OCI-LY1 (cell line): Measurements from ENCODE around the gene MERTK.

ENCODE experiments used
- EZH2 ChIP-seq: fragments of 200-600 bp; sonication (generic), shearing (Covaris generic); IDR thresholded peaks from 2 replicates; pipeline ENCODE4 v1.8.0; 2017; ENCODE audit warnings: borderline replicate concordance, mixed run types, mild to moderate bottlenecking, antibody characterized with exemption, low read length, moderate library complexity, mixed read lengths
- TF ChIP-seq, protein P1 (sequence below): fragments of 200-600 bp; sonication (generic), shearing (Covaris generic); IDR thresholded peaks from 2 replicates; pipeline ENCODE4 v1.5.1; 2017; ENCODE audit warnings: mild to moderate bottlenecking, antibody characterized with exemption, low read length, moderate library complexity, mixed read lengths

DNA sequence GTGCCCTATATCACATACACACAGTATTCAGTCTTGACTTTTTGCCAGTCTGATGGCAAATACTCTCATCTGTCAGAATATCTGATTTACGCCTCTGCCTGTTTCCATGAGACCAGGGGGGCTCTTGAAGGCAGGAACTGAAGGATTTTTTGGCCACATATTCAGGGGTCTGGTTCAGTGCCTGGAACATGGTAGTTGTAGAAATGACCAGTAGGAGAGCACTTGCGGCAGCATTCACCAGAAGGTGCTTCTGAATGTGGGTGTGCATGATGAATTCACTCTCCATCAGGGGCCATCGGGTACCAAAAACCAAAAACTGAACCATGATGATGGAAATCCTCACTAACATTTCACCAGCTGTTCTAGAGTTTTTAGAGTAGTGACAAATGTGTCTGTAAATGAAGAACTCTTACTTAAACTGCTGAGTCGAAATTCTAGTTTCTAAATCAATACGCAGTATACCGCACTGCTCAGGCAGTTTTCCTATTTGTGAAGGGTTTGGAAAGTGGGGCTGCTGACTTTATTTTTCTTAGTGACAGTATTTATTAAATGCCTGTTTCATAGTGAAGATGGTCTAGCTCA lies 54.6 kb downstream of the MERTK start:
- TF ChIP-seq, protein P1, sequence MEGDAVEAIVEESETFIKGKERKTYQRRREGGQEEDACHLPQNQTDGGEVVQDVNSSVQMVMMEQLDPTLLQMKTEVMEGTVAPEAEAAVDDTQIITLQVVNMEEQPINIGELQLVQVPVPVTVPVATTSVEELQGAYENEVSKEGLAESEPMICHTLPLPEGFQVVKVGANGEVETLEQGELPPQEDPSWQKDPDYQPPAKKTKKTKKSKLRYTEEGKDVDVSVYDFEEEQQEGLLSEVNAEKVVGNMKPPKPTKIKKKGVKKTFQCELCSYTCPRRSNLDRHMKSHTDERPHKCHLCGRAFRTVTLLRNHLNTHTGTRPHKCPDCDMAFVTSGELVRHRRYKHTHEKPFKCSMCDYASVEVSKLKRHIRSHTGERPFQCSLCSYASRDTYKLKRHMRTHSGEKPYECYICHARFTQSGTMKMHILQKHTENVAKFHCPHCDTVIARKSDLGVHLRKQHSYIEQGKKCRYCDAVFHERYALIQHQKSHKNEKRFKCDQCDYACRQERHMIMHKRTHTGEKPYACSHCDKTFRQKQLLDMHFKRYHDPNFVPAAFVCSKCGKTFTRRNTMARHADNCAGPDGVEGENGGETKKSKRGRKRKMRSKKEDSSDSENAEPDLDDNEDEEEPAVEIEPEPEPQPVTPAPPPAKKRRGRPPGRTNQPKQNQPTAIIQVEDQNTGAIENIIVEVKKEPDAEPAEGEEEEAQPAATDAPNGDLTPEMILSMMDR = no peak
- TF ChIP-seq EZH2 = no peak
